HepG2 (cell line): ENCODE results near the gene ST6GALNAC2. TPM values are rescaled to one million over a fixed set of nuclear protein-coding genes. Genes with fewer than 3 reads are reported as not detected.

Experiments used
- ATAC-seq: fragments of 200-7000 bp; cut with Tn5 transposase; 3 replicates; pipeline ENCODE4 v1.9.1; 2020; ENCODE audit warnings: mild to moderate bottlenecking, moderate library complexity
- BruUV-seq: library from RNA; stranded (reverse); fragments of 400-500 nt; replicated peaks from 2 replicates; lab custom pipeline; 2021; lab: Mats Ljungman, UMichigan
- CTCF ChIA-PET: fragments of 300-600 bp; formaldehyde crosslinking; extraction: SDS; loops from one replicate; lab custom pipeline; 2021; ENCODE audit warnings: low total read pairs, inconsistent platforms, low intra/inter-chr PET ratio; lab: Yijun Ruan, JAX
- POLR2A ChIA-PET: fragments of 350-600 bp; sonication (Branson Sonifier 250); formaldehyde crosslinking; loops from one replicate; lab custom pipeline; 2020; ENCODE audit warnings: antibody characterized with exemption, inconsistent platforms; lab: Yijun Ruan, JAX
- DNase-seq: peaks from one replicate; pipeline ENCODE4 v3.0.0-alpha.2; 2015; ENCODE audit warnings: low spot score
- FAIRE-seq: peaks from 3 replicates; lab custom pipeline; 2011; peaks lifted over from hg19 to GRCh38; lab: Jason Lieb, UNC
- H2AFZ ChIP-seq: one replicate; pipeline ENCODE4 v1.6.1; 2011; ENCODE audit warnings: low read length, inconsistent platforms
- H3K27ac ChIP-seq: fragments of 300-600 bp; 3 replicates; pipeline ENCODE4 v1.8.0; 2011; ENCODE audit warnings: mixed run types, mild to moderate bottlenecking, mixed read lengths, low read length, inconsistent platforms; ENCODE audit not compliant: insufficient read depth; ENCODE audit errors: extremely low read length
- H3K27me3 ChIP-seq, 2 experiments: fragments of 200-600 bp in 1 of 2; 2 replicates in 1 of 2; 3 replicates in 1 of 2; pipeline versions ENCODE4 v1.6.0 to v1.8.0; 2011; ENCODE audit warnings: low read length in 2 of 2, mild to moderate bottlenecking in 2 of 2, moderate library complexity in 2 of 2, inconsistent platforms in 1 of 2; ENCODE audit not compliant: insufficient read depth in 2 of 2, control insufficient read depth in 1 of 2
- H3K36me3 ChIP-seq, 2 experiments: fragments of 200-600 bp in 1 of 2; replicated peaks in 1 of 2; 2 replicates in 1 of 2; 3 replicates in 1 of 2; pipeline versions ENCODE4 v1.5.1 to v1.8.0; 2011; ENCODE audit warnings: low read length in 2 of 2, inconsistent platforms in 1 of 2; ENCODE audit not compliant: insufficient read depth in 2 of 2, control insufficient read depth in 1 of 2
- H3K4me1 ChIP-seq: 2 replicates; pipeline ENCODE4 v1.5.1; 2012; ENCODE audit warnings: low read length, inconsistent platforms; ENCODE audit not compliant: insufficient read depth
- H3K4me2 ChIP-seq: 2 replicates; pipeline ENCODE4 v1.6.0; 2011; ENCODE audit warnings: low read depth, low read length, inconsistent platforms
- H3K4me3 ChIP-seq, 3 experiments: fragments of 200-600 bp in 1 of 3; sonication (generic), shearing (Covaris generic) in 1 of 3; replicated peaks in 1 of 3; 2 replicates each; pipeline ENCODE4 v1.5.1; 2011 to 2016; ENCODE audit warnings: low read length in 3 of 3, inconsistent platforms in 2 of 3, low read depth in 2 of 3, mild to moderate bottlenecking in 2 of 3, control low read depth in 1 of 3, mixed read lengths in 1 of 3; ENCODE audit not compliant: insufficient read depth in 1 of 3
- H3K79me2 ChIP-seq: one replicate; pipeline ENCODE4 v1.6.1; 2011; ENCODE audit warnings: low read length, inconsistent platforms; ENCODE audit not compliant: insufficient read depth
- H3K9ac ChIP-seq: 2 replicates; pipeline ENCODE4 v1.6.0; 2011; ENCODE audit warnings: mild to moderate bottlenecking, low read depth, low read length, inconsistent platforms; ENCODE audit not compliant: insufficient read depth
- H3K9me3 ChIP-seq: 2 replicates; pipeline ENCODE4 v1.5.1; 2012; ENCODE audit warnings: mild to moderate bottlenecking, low read length
- H4K20me1 ChIP-seq: 2 replicates; pipeline ENCODE4 v1.6.0; 2011; ENCODE audit warnings: inconsistent platforms, mild to moderate bottlenecking, low read length, moderate library complexity; ENCODE audit not compliant: insufficient read depth
- AGO2 ChIP-seq: fragments of 200-400 bp; formaldehyde crosslinking; optimal IDR thresholded peaks from 2 replicates; pipeline ENCODE3; 2017; ENCODE audit warnings: mild to moderate bottlenecking, low read depth, low read length, moderate library complexity
- ATF7 ChIP-seq, 2 experiments: fragments of 450-650 bp in 1 of 2; sonication (generic) in 1 of 2; formaldehyde crosslinking in 1 of 2; IDR thresholded peaks; 2 replicates each; pipeline versions ENCODE4 v1.4.0 to v1.6.1; 2016 to 2020; ENCODE audit warnings: antibody characterized with exemption in 1 of 2, mild to moderate bottlenecking in 1 of 2, missing genetic modification reagents in 1 of 2
- HNRNPL ChIP-seq: fragments of 200-400 bp; formaldehyde crosslinking; IDR thresholded peaks from 2 replicates; pipeline ENCODE4 v1.6.1; 2017; ENCODE audit warnings: mild to moderate bottlenecking, low read depth, low read length
- RBFOX2 ChIP-seq: fragments of 200-400 bp; formaldehyde crosslinking; IDR thresholded peaks from 2 replicates; pipeline ENCODE4 v1.6.1; 2017; ENCODE audit warnings: low read depth, mild to moderate bottlenecking, low read length
- SIX4 ChIP-seq: sonication (generic); formaldehyde crosslinking; IDR thresholded peaks from 2 replicates; pipeline ENCODE4 v1.4.0; 2020; ENCODE audit warnings: missing genetic modification reagents
- ZC3H13 ChIP-seq: sonication (generic); formaldehyde crosslinking; IDR thresholded peaks from 2 replicates; pipeline ENCODE4 v1.8.1; 2023; ENCODE audit warnings: mild to moderate bottlenecking, missing genetic modification reagents, moderate library complexity
- ZNF232 ChIP-seq: sonication (generic); formaldehyde crosslinking; IDR thresholded peaks from 2 replicates; pipeline ENCODE4 v1.4.0; 2020; ENCODE audit warnings: missing genetic modification reagents, borderline replicate concordance
- ZNF354B ChIP-seq: sonication (generic); formaldehyde crosslinking; IDR thresholded peaks from 2 replicates; pipeline ENCODE4 v1.8.0; 2022; ENCODE audit warnings: mild to moderate bottlenecking, missing genetic modification reagents
- WGBS: methylation state at CpG from one replicate; pipeline ENCODE4 v1.1.6; 2017; ENCODE audit warnings: low lambda C conversion rate; 5-methylcytosine and 5-hydroxymethylcytosine counted together
- in situ Hi-C: cut with HindIII; loops from 2 replicates; pipeline ENCODE4 v1.10.0; 2017; ENCODE audit warnings: low pct_unique_long_range_greater_than_20kb; ENCODE audit not compliant: extremely low pct_ligation_motif_present
- intact Hi-C: fragments of 100-400 bp; cut with micrococcal nuclease; formaldehyde crosslinking; loops from one replicate; pipeline ENCODE4 v1.10.0; 2022; ENCODE audit not compliant: unreplicated experiment
- polyA plus RNA-seq, 8 experiments: library from polyadenylated mRNA; depleted of rRNA in 3 of 8; stranded (reverse) in 7 of 8; unstranded in 1 of 8; fragments of >200 nt; fragmentation: Illumina TruSeq in 4 of 8; extraction: Trizol in 4 of 8; gene quantifications; 2 replicates each; pipeline versions ENCODE4 v1.2.1 to v1.2.3, GENCODE V29; 2011 to 2016; ENCODE audit warnings: low read depth in 4 of 8, missing spikeins in 1 of 8, mixed read lengths in 1 of 8; ENCODE audit not compliant: insufficient read depth in 1 of 8
- total RNA-seq, 5 experiments: library from RNA; depleted of rRNA; stranded (reverse); fragments of >200 nt; fragmentation: Illumina TruSeq; extraction: Trizol; gene quantifications; 2 replicates each; pipeline ENCODE4 v1.2.3, GENCODE V29; 2016; ENCODE audit warnings: low read depth in 1 of 5

ST6GALNAC2 gene
- total and polyA plus RNA-seq, 2 of the 13 experiments (the other 11 are each of a cell fraction or from before 2014, with no cell fraction given): 0.12 to 0.49 TPM

DNA sequence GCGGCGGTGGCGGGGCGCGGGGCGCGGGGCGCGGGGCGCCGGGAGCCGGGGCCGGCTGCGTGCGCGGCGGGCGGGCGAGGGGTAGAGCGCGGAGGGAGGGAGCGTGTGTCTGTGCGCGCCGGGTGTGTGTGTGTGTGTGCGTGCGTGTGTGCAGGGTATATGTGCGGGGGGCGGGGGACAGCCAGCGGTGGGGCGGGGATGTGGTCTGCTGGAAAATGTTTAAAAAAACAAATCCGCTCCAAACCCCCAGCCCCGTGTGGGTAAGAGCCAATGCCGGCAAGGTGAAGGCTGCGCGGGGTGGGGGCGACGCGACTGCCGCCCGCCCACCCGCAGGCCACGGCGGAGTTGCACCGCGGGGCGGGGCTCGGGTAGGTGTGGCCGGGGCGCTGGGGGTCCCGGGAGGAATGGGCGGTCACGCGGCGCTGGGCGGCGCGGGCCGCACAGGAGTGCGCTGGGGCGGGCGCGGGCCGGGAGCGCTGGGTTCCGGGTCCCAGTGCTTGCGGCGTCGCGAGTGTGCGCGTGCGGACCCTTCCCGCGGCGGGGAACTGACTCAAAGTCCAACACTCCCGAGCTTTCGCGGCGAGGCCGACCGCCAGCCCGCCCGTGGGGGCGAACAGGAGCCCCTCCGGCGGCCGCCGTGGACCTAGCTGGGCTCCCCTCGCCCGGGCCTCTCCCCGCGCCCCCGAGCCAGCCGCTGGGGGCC, 47.9 kb downstream of the ST6GALNAC2 start, which contains the start of gene CYGB:
Gene CYGB (minus strand): TSS at position 132 of the 703 bp plus-strand sequence. CDS start 167 bp downstream, outside the sequence.
- 98% methylated on average over 88 of the region's 95 CpGs for WGBS
- Histone ChIP-seq H3K4me2 (no peak within 1 kb of the TSS), H3K79me2 (no peaks in the 10 kb centered on the region), H3K36me3 (peaks cover 1 to 5% of the 10 kb centered on the region in 2 experiments; a peak in 2 of 5 replicates), H3K9ac (no peak within 1 kb of the TSS), H3K4me1 (peaks cover 39% of the 10 kb centered on the region), H3K9me3 (no peaks in the 10 kb centered on the region), H3K27ac (no peak within 1 kb of the TSS), H4K20me1 (no peaks in the 10 kb centered on the region), H3K27me3 (no peaks in the 10 kb centered on the region), H2AFZ (no peak within 1 kb of the TSS), H3K4me3 (no peak within 1 kb of the TSS)
- ChIA-PET POLR2A (interaction anchor here (2.0 kb wide), 1 partner anchor 10 kb away, joined by 6 read pairs; no protein-coding TSS in a partner anchor), CTCF (no interaction called here)
- FAIRE-seq: no peak
- in situ Hi-C loops (no loop called here), intact Hi-C loops (no loop called here)
- no peak for DNase-seq
- TF ChIP-seq HNRNPL (no peak), ZNF354B (no peak), ZNF232 (no peak), RBFOX2 (0 out of 2 replicates have a peak, but pooled peaks have one; percentile 17)
- ATAC-seq: no peak
- no TSS peak for BruUV-seq

DNA sequence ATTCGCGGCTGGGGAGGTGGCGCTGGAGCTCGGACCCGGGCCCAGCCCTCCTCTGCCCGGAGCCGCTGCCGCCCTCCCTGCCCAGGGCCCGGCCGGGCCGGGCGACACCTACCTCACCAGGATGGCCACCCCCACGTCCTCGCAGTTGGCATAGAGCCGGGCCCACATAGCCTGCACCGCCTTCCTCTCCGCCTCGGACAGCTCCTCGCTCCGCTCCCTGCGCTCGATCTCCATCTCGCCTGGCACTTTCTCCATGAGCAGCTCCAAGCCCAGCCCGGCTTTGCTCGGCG, 48.4 kb downstream of the ST6GALNAC2 start:
- H3K4me2 ChIP-seq: no peak overlapping the region
- no peak for DNase-seq
- no peak overlapping the region for H3K4me3 ChIP-seq
- WGBS: 97% methylated on average over 26 of the region's 26 CpGs
- H3K27me3 ChIP-seq: no peaks in the 10 kb centered on the region
- in situ Hi-C loops: no loop called here
- ChIA-PET POLR2A (interaction anchor here (2.0 to 5.0 kb wide), 2 partner anchors 9 to 10 kb away, joined by 6 to 30 read pairs; no protein-coding TSS in a partner anchor), CTCF (no interaction called here)
- no peaks in the 10 kb centered on the region for H3K9me3 ChIP-seq
- intact Hi-C loops: no loop called here
- peaks cover 44% of the 10 kb centered on the region for H3K4me1 ChIP-seq
- H3K27ac ChIP-seq: no peak overlapping the region
- no peaks in the 10 kb centered on the region for H3K79me2 ChIP-seq
- peaks cover 1% of the 10 kb centered on the region in 2 experiments; a peak in 2 of 5 replicates for H3K36me3 ChIP-seq
- no peak for ATAC-seq
- FAIRE-seq: no peak
- BruUV-seq: no TSS peak
- no peak overlapping the region for H3K9ac ChIP-seq
- H2AFZ ChIP-seq: no peak overlapping the region
- no peaks in the 10 kb centered on the region for H4K20me1 ChIP-seq
- TF ChIP-seq ATF7 (IDR thresholded peaks at IDR 0.05) (no peak), ATF7 (CRISPR knock-in tag; IDR thresholded peaks at IDR 0.05) (no peak), ZC3H13 (CRISPR knock-in tag) (no peak), AGO2 (peak; percentile 28), SIX4 (CRISPR knock-in tag) (no peak)
- TF ChIP-seq, all 625 proteins: peak for 1
